GM18870 (cell line): Measurements from ENCODE around the gene ZIC2.
"Not testable (repeated sequence)": the region's sequence is repeated elsewhere in the genome, so short reads cannot be mapped to it uniquely, and the experiment has no call there.

Experiments
- ATAC-seq: cut with Tn5 transposase; IDR thresholded peaks from one replicate; pipeline ENCODE4 v1.9.1; 2021; ENCODE audit warnings: moderate library complexity; ENCODE audit not compliant: unreplicated experiment

The ZIC2 gene

DNA sequence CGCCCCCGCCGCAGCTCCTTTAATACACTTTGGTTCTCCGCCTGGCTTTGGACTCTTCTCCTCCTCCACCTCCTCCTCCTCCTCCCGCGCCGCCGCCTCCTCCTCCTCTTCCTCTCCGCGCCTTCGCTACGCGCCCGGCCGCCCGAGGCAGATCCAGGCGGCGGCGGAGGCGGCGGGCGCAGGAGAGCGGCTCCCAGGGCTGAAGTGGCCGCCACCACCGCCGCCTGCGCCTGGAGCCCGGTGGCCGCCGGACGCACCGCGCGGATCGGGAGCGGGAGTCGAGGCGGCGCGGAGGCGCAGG lies at the start of gene ZIC2:
ZIC2 (plus strand) TSS at position 50 of the 301 bp plus-strand sequence. CDS start 281 bp downstream, outside the sequence.
- no peak for ATAC-seq

DNA sequence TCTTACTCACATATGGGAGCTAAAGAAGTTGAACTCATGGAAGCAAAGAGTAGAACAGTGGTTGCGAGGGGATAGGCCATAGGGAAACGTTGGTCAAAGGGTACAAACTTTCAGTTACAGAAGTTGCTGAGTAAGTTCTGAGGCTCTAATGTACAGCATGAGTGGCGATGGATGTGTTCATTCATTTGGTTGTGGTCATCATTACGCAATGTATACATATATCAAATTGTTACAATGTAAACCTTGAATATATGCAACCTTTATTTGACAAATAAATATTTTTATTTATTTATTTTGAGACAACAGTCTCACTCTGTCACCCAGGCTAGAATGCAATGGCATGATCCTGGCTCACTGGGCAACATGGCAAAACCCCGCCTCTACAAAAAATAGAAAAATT lies 48.7 kb upstream of the ZIC2 start:
- ATAC-seq: no peak

DNA sequence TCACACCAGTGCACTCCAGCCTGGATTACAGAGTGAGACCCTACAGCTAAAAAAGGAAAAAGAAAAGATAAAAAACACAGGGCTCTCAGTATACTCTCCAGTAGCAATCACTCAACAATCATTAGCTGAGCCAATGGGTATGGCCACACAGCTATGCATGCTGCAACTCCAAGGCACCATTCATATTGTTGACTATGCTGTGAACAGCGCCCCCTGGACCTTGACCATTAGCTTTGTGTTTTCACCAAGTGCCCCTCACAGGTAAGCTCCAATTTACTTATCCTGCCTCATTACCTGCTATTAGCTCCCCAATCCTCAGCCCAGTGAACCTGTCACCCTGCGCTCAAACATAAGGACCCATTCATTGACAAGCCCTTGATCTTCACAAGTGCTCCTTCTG lies 45.8 kb upstream of the ZIC2 start:
- ATAC-seq: no peak

DNA sequence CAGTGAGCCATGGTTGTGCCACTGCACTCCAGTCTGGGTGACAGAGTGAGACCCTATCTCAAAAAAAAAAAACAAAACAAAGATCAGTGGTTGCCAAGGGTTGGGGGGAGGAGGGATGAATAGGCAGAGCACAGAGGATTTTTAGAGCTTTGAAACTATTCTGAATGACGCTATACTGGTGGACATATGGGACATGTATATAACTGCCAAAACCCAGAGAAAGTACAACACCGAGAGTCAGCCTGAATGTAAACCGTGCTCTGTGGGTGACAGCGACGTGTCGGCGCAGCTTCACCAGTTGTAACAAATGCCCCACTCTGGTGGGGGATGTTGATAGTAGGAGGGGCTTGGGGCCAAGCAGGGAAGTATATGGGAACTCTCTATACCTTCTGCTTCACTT lies 42.9 kb upstream of the ZIC2 start:
- no peak for ATAC-seq

DNA sequence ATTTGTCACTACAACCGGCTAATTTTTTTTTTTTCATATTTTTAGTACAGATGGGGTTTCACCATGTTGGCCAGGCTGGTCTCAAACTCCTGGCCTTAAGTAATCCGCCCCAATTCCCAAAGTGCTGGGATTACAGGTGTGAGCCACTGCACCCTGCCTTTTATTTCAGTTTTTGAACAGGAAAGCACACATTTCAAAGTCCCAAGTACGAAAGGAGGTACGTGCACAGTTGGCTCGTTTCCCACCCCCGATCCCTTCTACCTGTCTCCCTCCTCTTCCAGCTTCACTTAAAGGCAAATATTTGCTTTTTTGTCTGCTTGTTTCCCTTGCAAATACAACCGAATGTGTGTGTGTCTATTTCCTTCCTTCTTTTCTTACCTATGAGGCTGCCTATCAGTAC lies 40.5 kb upstream of the ZIC2 start:
- ATAC-seq: no peak

DNA sequence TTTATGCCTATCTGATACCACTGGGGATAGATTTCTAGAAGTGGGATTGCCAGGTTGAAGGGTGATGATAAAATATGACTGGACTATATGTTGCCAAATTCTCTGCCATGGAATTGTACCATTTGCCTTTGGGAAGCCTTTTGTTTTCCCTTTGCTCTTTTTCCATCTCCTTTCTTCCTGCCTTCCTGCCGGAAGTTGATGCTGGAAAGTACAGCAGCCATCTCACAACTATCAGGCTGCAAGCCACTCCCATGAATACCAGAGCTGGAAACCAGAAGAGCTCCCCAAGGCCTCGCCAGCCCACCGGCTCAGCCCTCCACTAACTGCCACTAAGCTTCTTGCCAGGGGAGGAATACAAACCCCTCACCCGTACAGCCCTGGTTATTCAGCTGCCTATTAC lies 39.7 kb upstream of the ZIC2 start:
- ATAC-seq: no peak

DNA sequence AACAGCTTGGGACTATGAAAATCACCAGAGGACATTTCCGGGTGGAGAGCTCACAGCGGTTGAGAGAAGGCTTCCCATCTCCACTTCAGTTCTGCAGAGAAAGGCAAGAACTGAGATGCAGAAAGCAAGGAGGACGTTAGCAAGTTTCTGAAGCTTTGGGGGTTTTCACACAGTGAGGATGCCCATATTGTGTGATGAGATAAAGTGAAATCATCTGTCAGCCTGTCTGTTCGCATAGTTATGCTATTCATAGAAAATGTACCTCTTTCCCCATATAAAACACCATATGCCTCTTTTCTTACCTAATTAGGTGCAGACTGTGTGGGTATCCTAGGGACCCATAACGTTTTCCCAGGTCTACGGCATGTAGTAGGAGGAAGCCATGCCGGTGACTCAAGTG lies 37.5 kb upstream of the ZIC2 start:
- no peak for ATAC-seq

DNA sequence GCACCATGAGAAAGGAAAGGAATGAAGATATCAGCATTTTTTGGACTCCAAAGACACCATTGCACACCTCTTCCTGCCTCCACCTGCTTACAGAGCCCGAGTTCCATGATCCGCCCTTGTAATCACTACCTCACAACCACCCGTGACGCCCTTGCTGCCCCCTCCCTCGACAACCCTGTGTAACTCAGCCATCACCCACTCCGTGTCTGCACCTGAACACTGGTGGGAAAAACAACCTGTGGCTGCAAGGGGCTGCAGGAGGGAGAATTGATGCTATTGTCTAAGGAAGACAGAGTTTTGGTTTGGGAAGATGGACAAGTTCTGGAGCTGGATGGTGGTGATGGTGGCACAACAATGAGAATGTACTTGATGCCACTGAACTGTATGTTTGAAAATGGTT lies 37.0 kb upstream of the ZIC2 start:
- no peak for ATAC-seq

DNA sequence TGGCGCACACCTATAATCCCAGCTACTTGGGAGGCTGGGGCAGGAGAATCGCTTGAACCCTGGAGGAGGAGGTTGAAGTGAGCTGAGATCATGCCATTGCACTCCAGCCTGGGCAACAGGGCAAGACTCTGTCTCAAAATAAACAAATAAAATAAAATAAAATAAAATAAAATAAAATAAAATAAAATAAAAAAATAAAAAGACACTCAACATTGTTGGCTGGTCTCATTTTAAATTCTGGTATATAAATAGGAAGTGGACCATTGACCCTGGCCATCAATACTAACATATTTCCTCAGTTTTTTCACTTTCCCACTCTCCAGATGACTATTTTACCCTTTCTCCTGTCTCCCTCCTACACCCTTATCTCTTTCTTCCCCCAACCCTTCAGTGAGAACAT lies 36.1 kb upstream of the ZIC2 start:
- ATAC-seq: not testable (repeated sequence)

DNA sequence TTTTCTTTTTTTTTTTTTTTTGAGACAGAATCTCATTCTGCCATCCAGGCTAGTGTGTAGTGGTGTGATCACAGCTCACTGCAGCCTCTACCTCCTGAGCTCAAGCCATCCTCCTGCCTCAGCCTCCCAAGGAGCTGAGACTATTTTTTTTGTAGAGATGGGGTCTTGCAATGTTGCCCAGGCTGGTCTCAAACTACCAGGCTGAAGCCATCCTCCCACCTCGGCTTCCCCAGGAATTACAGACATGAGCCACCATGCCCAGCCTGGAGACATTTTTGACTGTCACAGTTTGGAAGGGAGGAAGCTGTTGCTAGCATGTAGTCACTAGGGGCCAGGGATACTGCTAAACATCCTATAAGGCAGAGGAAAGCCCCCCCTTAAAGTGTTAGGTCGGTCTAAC lies 33.9 kb upstream of the ZIC2 start:
- ATAC-seq: no peak

DNA sequence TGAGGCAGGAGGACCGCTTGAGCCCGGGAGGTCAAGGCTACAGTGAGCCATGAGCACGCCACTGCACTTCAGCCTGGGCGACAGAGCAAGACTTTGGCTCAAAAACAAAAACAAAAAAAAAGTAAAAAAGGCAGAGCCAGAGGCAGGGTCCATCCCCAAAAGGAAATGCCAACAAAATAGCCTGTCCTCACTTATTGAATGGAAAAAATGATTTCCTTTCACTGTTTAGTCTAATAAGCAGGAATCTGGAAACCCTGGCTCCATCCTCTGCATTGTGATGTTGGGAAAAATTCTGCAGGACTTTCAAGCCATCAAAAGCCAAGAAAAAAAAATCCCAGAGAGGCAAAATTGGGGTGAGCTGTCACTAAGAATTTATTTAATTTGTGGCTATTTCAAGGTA lies 33.2 kb upstream of the ZIC2 start:
- ATAC-seq: no peak

DNA sequence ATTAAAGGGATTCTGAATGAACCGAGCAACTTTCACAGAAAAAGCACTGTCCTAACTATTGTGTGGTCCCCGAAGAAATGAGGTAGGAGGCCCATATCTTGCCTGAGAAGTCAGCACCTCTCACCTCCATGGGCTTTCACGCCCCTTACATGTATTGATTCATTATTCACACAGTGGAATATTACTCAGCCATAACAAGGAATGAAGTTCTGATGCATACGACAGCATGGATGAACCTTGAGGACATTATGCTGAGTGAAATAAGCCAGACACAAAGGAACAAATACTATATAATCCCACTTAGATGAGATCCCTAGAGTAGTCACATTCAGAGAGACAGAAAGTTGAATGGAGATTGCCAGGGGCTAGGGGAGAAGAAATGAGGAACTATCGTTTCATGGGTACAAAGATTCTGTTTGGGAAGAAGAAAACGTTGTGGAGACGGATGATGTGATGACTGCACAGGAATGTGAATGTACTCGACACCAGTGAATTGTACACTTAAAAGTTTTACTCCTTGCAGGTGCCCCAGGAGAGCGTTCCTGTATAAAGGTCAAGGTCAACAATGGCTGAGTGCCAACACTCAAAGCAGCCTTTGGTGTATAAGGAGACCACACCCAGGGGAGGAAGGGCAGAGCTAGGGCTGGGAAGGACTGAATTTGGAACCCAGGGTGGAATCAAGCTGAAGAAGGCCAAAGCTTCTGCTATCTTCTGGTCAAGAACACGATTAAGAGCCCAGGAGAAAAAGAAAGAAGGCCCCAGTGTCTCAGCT lies 32.5 kb upstream of the ZIC2 start:
- no peak for ATAC-seq

DNA sequence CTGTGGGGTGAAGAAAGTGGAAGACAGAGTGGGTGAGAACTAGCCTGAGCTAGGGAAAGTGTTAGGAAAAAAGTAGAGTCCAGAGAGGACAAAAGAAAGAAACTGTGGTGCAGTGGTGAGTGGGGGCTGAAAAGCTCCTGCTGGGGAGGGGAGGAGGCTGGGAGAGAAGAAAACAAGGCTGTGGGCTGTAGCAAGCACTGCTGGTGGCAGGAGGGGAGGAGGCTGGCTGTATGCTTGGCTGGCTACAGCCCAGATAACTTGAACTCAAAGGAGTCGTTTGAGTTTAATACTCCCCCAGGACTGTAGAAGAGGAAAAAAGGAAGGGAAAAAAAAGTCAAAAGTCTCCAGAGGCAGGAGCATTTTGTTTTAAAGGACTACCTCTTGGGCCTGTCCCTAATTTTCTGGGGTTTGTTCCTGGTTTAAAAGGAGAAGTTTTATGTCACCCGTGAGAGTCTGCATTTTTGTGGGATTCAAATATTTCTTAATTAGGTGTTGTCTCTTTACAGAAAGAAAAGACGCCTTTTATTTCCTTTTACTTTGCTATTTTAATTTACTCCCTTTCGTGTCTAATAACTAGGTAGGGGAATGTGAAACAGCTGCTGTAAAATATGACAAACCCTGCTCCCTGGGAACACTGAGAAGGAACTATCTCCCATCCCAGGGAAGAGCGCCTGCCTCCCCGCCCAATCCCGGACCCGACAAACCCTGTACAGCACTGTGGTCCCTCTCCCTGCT lies 31.7 kb upstream of the ZIC2 start:
- ATAC-seq: no peak

DNA sequence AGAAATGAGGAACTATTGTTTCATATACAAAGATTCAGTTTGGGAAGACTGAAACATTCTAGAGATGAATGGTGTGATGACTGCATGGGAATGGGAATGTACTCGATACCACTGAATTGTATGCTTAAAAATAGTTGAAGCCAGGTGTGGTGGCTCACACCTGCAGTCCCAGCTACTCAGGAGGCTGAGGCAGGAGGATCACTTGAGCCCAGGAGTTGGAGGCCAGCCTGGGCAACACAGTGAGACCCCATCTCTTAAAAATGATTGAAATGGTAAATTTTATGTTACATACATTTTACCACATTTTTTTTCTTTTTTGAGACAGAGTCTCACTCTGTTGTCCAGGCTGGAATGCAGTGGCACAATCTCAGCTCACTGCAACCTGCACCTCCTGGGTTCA lies 29.9 kb upstream of the ZIC2 start:
- ATAC-seq: not testable (repeated sequence)

DNA sequence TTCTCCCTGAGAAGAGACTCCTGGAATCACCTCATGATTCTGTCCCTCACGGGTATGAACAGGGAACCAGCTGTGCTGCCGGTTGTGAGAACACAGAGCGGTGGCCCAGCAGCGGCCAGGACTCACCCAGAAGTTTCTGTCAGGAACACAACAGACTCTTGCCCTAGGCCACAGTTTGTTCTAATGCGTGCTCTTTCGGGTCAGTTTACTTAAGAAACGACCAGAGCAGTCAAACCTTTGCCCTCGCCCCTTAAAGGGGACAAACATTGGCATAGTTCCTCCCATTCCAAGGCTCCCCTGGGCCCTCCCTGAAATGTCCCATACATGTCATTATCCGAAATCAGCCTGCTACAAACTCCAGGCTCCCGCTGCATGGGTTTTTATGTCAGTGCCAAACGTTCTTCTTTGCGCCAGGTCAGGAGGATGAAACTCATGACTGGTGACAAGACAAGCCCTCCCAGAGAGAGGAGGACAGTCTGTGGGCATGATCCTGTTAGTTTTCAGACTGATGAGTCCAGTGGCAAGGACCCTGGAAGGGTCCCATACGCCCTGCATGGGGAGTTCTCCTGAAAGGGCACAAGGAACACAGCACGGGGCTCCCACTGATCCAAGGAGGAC lies 28.3 kb upstream of the ZIC2 start:
- ATAC-seq: no peak

DNA sequence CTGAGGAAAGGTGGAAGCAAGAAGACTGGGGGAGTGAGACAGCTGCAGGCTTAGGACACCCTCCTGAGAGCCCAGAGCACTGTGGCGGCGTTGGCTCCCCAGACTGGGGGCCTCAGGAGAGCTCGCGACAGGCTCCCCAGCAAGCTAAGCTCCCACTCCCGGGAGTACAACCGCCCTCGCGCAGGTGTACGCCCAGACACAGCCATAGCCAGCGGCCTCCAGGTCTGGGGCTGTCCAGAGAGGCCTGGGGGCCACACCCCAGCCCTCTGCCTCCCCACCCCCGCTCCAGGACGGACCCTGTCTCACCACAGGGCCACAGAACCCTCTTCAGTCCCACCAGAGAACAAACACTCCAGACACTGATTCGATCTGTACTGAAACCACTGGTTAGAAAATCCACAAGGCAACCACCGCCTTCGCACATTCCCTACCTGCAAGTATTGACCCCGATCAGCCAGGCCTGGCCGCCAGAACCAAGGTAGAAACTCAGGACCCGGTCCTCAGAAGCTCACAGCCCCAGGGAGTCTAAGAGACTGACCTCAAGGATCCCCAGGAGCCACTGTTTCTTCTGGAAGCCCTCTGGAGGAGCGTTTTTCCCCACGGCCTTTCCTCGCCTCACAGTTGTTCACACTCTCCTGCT lies 26.4 kb upstream of the ZIC2 start:
- ATAC-seq: no peak

DNA sequence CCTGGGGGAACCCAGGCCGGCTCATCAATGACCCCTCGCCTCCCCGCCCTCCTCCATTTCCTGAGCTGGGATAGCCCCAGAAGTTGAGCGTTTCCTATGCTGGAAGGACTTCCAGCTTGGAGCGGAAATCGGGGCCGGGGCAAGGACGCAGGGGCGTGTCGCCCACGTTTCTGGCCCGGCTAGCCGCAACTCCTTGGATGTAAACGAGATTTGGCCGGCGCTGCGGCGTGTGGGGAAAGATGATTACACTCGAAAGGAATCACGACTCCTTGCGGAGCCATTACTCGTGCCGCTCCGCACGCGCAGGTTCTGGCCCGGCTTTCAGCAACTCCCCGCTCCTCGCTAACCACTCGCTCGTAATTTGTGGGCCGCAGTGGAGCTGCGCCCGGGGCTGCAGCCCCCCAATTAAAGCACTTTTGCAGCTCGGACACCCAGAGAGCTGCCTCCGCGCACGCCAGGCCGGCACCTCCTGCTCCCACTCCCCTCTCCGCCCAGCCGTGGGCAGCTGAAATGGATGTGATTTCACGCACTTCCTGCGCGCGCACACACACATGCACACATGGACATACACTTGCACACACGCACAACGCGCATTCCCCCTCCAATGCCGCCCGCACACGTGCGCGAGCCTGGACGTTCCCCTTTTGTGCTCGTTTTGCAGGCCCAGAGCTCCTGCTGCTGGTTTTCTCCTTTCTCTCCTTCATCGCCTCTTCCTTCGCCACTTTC lies 25.7 kb upstream of the ZIC2 start:
- ATAC-seq: no peak

DNA sequence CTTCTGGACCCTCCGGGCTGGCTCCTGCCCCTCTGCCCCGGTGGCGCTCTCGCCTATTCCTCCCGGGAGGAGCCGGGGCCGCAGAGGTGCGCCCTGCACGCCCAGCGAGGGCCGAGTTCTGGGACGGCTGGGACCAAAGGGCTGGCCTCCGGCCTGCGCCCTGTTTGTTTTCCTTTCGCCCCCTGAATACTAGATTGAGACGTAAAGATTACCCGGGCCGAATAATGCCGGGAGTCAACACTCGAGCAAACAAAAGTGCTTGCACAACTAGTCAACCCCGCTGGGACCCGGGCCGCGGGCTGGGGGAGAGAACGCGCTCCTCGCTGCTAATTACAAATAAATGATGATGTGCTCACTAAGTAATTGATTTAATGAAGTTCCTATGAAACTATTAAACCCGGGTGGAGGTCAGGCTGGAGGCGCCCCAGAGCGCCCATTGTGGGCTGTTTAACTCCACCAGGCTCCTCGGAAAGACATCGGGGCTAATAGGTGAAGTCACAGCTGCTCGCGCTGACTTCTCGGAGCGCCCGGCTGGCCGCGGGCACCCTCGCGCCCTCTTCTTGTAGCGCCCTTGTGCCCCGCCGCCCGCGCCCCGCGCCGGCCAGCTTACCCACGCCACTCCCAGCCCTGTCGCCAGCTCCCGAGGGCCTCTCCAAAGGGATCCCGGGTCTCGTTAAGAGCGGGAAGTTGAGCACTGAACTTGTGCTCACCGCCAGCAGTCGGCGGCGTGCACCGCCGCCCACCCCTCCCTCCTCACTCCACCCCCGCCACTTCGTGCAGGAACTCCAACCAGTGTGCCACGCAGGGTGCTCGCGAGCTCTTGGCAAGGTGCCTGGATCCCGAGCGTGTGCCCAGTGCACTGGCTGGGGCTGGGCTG lies 24.9 kb upstream of the ZIC2 start:
- ATAC-seq: no peak

DNA sequence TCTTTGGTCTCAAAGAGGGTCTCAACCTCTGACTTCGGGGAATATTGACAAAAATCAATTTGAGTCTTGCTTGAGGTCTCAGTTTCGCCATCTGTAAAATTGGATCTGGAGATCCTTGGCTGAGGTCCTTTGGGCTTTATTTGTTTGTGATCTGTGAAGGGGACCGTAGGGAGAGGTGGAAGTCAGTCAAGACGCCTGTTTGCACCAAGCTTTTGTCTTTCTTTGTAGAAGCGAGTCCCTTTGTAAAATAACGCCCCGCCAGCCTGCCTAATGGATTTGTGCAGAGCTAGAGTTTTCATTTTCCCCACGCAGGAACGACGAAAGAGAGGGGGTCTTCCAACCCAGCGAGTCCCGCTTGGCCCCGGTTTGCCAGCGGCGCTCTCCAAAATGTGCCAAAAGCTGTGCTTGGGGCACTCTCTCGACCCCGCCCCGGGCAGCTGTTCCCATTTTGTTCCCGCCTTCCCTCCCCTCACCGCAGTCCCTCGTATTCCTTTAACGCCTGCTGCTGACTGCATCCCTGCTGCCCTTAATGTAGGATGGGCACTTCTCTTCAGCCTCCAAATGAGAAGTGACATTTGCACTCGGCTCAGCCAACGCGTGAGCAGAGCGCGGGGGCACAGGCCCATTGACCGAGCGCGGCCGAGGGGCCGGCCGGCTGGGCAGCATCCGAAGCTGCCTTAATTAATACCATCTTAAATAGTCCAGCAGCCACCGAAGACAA lies 23.0 kb upstream of the ZIC2 start:
- no peak for ATAC-seq

DNA sequence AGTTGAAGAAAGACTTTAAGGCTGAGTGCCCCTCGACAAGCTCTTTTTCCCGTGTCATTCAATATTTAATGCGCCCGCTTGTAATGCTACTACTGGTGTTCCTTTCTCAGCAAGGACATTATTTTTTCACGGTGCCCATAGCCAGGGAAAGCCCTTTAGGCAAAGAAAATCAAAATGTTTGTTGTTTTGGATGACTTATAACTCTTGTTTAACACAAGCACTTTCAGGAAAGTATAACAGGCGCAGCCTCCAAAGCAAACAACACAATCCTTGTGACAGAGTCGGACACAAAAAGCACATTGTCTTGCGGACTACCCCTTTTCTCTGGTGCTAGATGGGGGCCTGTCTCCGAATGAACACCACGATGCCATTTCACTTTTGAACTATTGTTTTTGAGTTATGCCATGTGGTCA lies 22.5 kb upstream of the ZIC2 start:
- no peak for ATAC-seq
